Glomerular visceral epithelial cell (primary cell): ENCODE measurements around the gene DLST.

Experiments used
- DNase-seq: peaks from one replicate; pipeline ENCODE4 v3.0.0-alpha.2; 2016; ENCODE audit errors: extremely low spot score

The DLST gene

DNA sequence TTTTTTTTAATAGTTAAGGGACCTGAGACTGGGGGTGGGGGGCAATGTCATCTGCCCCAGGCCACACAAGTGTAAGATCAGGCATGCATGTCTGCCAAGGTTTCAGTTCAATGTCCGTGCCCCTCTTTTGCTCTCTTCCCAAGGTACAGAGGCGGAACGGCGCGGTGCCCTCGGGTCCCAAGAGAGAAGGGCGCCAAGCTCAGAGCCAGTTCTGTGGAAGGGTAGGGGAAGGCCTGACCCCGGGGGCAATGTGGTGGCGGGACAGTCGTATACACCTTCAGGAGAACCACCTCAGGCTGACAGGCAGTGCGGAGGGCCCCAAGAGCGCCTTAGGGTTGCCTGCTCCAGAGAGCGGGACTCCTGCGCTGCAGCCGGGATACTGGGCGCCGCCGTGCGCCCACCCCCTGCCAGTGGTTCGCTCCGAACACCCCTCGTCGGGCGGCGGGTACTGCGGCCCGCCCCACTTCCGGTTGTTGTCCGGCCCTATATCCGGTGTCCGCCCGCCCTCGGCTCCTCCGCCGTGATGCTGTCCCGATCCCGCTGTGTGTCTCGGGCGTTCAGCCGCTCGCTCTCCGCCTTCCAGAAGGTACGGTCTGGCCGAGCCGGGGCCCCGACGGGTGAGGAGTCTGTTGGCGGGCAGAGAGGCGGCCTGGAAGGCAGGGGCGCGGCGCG is at the start of gene DLST:
DLST (plus strand) TSS at position 486 of the 672 bp plus-strand sequence; CDS start at position 524, 38 bp downstream.
- peak; percentile 90 for DNase-seq

DNA sequence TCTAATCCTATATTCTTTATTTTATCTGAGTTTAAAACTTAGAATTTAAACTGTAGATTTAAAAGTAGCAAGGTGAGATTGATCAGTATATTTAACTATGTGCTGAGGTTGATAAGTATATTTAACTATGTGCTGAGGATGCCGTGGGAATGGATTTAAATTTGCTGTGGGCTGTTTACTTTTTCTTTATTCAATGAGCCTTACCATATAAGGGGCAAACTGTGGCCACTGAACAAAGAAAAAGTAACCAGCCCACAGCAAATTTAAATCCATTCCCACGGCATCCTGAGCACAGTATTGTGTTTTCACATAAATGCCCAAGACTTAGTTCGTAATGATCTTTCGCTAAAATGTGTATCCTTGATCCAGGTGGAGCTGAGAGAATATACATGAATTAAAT is 48.9 kb upstream of the DLST start:
- DNase-seq: no peak

DNA sequence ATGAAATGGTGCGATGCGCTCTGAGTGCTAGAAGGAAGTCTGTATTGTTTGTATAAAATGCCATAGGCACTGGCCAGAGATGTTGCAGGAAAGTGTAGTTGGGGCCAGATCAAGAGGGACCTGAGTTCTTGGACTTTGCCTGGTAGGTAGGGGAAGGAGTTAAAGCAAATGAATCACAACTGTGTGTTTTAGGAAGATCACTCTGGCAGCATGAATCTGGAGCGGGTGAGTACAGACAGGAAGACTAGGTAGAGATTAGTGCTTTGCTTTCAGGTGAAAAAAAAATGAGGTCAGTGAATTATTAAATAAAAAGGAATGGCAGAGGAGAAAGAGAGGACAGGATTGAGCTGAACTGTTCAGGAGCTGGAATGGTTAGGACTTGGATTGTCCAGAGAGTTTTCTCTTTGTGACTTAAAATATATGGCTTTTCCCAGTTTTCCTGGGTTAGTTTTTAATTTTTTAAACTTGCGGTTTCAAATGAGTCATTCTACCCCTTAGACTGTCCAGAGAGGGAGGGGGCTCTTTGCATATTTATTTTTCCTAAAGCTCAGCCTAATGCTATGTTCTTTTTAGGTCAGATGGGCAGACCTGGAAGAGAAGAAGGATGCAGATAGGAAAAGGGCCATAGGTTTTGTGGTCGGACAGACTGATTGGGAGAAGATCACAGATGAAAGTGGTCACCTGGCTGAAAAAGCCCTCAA is 46.9 kb upstream of the DLST start:
- peak; percentile 41 for DNase-seq

DNA sequence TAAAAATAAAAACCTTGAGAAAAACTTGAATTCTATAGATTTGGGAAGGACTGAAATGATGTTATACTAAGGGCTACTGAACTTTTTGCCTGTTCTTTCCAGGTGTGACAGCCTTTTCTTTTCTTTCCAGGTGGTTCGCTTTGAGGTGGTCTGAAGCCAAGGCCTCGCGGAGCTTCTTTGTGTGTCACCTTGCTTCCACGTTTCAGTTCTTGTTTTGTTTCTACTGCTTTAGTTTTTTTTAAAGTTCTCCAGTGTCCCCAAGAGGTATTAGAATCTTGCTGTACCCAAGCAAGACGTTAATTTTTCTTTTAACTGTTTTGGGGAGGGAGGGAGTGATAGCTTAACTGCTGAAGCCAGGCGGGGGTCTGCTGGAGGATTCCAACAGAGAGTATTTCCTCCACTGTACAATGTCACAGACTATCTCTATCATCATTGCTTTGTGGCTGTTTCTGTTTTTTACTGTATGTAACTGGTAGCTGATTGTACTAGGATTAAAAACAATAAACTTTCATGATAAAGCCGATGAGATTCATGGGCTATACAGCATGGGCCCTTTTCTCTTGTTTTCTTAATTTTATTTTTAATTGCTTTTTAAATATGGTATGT is 46.0 kb upstream of the DLST start:
- DNase-seq: no peak

DNA sequence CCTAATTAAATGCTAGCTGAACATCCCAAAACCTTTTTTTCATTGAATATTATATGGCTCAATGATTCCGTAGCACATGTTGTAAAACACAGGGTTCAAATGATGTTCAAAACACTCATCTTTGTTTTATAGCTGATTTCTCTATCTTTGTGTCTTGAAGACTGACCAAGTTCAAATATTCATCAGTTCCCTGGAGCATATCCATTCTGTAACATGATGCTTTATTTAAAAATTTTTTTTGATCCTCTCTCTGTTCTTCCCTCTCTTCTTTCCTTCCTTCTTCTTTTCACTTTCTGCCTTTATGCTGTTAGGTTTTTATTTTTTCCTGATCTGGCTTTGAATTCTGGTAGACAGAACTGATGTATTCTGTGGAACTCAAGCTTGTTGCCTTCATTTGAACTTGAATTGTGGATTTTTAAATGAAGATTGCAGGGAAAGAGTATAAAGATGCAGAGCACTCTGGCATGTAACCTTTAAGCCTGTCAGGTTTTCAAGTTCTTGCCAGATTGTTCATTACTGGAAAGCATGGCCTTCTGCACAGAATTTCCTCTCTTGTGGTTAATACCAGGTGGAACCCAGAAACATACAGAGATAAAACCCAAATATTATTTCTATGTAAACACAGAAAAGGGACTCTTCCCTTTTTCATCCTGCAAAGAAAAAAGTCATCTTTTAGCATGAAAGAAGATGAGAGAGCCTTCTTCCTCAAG is 45.3 kb upstream of the DLST start:
- no peak for DNase-seq

DNA sequence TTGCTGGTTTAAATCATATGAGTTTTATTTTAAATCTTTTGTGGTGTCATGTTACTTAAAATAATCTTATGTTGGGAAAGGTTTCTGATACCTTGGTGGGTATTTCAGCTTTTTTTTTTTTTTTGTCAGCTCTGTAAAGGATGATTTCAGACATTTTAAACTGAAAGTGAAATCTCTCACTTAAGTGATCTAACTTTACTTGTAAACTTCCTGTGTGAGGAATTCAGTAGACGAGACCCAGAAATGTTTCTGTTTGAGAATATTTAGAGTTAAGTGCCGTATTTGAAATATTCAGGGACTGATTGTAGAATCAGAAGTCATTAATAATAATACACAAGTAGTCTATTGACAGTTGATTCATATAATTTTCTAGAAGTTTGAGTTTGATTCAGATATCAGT is 43.5 kb upstream of the DLST start:
- DNase-seq: no peak

DNA sequence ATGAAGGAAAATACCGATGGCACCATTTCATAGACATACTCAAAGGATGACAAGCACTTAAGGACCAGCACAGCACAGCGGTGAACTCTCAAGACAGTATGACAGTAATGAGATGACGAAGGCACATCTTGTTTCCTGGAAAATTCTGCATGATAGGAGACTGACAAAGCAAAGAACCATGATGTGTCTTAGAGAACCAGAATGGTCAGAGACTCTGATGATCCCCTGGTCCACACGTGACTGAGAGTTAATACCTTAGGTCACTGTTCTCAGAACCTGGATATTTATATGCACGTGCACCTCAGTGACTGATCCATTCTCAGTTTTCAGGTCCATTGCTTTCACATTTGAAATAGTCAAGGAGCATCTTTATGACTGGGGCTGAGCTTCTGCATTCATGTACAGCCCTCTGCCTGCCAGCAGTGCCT is 41.1 kb upstream of the DLST start:
- no peak for DNase-seq

DNA sequence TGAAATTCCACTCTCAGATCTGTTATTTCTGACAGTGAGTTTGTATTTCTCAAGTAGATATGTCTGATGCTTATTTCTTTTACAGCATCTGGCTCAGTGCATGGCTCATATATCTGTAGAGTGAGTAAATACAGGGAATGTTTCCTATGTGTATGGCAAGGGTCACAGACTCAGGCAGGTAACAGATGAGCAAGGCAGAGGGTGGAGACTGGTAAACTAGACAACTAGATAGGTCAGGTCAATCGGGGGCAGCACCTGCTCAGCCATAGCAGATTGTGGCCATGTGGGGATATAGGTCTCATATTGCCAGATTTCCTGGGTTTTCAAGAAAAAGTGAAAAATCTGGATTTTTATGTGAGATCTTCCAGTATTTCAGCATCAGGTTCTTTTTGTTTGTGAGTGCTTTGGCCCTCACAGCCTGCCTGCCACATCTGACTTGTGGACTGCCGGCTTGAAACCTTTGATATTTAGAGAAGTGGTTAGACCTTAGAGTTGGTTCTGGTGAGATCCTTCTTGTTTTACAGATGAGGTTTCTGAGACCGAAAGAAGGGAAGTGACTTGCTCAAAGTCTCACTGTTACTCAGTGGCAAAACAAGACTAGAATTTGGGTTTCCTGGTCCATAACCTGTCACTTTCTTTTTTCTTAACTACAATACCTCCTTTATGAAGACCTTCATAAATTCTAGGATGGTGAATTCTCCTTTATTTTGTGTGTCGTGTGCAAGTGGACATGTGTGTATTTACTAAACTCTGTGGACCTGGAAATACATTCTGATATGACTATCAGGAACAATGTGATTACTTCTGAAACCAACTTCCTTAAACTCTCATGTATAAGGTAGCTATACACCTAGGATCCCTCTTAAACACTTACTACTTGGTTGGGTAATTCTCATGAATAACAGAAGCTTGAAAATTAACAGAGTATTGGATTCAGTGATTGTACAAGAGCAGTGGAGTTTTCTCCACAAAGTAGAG is 40.2 kb upstream of the DLST start:
- no peak for DNase-seq

DNA sequence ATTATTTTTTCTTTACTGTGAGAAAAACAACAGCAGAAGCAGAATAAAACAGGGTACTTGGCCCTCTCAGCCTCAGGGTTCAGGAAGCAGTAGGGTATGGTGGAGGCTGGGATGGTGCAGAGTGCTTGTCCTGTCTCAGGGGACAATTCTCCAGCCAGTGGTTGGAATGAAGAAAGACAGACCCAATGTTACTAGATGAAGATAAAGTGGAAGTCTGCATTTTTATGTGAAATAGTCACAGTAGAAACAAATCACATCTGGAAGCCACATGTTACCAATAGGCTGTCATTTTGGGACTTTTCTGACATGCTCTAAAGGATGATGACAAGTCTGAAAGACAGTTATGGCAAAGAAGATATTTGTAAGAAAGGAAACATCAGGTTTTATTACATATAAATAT is 38.1 kb upstream of the DLST start:
- DNase-seq: no peak

DNA sequence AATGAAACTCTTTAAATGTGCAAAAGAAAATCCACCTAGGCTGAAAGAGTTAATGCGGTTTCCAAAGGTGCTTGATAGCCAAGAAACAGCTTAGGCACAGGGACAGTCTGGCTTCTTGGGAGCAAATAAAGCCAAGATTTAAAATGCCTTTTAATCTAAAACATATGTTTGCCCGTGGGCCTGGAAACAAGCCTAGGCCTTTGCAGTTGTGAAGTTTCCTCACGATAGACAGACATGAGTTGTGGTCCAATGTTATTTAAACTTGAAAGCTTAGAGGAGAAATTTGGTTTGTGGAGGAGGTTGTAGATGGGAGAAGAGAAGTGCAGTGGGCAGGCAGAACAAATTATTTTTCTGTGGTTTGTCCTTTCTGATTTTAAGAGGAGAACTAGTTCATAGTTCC is 35.5 kb upstream of the DLST start:
- no peak for DNase-seq

DNA sequence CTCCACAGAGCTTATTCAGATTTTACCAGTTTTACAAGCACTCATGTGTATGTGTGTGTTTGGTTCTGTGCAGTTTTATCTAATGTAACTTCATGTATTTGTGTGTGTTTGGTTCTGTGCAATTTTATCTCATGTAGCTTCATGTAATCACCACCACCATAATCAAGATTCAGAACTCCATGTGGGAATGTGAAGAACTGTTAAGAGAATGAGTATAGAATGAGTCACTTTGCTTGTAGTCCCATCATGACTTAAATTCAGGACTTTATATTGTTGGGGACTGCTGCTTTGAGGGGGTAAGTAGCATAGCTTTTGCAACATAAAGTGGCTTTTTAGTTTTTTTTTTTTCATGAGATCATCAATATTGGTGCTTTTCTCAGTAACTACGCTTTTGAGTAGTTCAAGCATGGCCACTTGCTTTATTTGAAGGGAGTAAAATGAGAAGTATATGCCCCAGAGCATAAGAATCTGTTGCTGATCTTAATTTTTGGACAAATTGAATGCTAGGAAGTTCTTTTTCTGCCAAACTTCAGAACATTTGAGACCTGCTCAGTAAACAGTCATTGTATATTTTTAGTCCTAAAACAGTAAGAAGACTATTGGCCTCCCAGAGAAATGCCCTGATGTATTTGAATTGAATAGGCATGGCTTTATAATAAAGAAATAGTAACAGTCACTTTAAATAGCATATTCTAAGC is 34.6 kb upstream of the DLST start:
- no peak for DNase-seq

DNA sequence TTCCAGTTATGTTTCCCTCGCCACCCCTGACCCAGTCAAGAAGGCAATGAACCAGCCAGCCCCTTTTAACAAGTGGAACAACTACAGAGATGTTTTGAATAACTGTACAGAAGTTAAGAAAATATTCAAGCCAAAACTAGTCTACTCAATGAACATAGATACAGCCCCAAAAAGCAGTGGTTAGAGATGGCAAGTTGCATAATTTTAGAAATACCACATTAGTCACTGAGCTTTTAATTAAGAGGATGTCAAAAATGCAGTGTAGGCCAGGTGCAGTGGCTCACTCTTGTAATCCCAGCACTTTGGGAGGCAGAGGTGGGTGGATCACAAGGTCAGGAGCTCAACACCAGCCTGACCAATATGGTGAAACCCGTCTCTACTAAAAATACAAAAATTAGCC is 32.9 kb upstream of the DLST start:
- DNase-seq: no peak

DNA sequence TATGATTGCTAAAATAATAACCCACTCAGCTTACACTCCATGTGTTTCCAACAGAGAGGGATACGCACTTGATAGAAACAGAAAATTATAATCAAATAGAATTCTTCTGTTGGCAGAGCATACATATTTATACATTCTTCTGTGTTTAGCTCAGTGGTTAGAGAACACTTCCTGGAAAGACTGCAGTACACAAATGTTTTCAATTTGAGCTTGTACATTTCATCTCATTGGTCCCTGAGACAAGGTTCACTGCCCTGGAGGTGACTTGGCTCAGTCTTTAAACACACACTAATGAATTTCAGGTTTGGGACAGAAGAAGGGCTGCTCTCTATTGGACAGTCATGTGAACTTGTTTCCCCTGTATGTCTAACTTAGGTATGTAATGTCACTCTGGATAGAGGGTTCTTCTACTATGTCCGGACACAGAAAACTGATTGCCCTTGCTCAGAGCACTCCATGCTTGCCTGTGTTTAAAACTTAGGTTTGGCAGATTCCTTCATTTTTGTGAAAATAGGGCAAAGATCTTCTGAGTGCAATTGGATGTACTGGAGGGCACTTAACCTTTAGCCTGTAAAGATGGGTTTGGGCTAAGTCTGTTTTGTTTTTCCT is 28.7 kb upstream of the DLST start:
- DNase-seq: no peak

DNA sequence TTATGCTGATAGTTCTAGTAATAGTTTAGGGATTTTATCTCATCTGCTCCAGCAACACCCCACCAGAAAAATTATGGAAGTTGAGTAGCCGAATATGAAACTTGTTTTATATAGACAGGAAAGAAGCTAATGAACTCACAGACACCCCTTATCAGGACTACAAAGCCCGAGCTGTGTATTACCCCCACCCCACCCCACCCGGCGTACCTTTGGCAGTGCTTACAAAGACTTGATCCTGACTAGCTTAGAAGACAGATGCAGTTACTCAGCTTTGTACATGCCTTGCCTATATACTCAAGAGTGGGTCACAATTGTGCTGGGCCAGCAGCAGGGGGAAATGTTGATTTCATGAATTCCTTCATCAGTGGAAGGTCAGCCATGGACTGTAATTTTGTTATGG is 28.1 kb upstream of the DLST start:
- no peak for DNase-seq

DNA sequence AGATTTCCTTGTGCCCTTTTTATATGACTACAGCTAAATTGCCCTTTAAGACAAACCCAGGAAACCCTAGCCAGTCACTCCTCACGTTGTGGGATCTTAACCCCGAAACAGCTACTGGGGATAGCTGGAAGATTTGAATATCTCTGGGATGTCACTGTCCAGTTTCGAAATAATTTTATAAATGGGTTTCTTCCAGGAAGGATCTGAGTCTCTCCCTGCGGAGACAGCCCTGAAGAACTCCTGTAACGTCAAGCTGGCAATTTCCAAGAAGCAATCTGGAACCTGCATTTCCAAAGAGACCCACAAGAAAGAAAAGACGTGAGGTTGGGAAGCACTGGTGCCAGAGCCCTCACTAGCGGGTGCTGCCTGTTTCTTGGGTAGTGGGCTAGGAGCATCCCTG is 26.7 kb upstream of the DLST start:
- DNase-seq: no peak

DNA sequence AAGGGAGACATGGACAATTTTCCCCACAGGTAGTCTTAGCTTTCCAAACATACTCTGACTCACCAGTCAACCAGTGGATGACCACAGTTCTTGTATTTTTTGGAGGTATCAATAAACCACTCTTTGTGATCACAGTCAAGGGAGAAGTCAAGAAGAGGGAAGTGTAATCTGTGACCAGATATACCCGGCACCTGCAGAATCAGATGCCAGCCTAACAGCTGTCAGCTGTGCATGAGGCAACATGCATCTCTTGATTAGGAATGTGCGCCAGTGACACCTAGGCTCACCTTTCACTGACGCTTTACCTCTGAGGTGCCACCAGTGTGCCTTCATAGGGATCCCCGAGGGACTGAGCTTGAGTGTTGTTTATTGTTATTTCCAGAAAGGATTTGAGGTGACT is 25.8 kb upstream of the DLST start:
- no peak for DNase-seq

DNA sequence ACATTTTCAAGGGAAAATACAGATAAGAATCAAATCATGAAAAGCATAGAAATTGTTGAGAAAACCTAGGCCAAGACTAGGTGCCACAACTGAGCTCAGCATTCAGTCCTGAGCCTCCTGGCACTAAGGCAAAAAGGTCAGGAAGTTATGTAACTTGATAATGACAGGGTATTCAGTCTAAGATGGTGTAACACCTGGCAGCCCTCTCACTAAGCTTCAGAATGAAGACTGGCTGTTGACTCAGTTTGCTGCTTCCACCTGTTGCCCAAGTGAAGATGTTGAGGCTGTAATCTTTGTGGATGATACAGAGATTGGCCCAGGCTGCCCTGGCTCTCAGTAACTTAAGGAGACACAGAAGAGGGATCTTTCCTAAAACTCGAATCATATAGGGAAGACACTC is 25.4 kb upstream of the DLST start:
- no peak for DNase-seq

DNA sequence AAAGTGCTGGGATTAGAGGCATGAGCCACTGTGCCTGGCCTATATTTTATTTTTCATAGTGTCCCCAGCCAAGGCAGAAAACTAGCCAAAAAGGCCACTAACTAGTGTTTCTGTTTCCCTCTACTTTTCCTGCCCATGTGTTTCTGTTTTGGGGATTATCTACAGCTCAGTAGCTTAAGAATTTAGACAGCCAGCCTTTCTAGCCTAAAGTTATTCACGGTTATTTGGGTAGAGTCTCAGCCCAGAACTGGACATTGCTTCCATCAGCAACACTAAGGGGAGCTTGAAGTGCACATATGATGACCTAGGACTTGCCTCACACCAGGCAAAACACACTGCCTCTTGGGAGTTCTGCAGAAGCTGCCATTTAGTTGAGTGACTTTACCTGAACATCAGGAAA is 23.7 kb upstream of the DLST start:
- no peak for DNase-seq

DNA sequence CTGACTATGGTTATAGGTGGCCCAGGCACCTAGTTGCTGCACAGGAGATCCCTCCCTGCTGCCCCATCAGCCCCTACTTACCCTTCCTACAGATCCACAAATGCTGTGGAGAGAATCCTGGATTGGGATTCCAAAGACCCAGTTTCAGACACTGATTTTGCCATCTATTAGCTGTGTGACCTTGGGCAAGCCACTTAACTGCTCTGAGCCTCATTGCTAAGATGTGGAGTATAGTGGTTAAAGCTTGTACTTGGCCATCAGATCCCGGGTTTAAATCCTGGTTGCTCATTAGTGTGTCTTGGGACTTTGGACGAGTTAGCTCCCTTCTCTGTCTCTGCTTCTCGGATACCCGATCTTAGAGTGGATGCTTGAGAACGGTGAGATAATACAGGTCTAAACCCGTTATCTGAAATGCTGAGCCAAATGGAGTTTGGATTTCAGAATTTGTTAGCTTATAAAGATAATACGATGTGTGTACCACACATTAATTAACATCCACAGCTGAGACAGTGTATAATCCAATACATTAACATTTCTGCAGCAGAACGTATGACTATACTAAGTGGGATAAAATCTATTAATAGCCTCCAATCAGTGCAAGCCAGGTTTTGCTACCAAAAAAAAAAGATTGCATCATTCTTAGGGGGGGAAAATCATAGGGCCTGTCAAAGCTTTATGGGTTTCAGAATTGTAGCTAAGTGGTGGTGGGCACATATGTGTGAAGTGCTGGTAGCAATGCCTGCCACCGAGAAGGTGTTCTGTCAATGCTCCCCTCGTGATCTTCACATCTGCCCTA is 21.8 kb upstream of the DLST start:
- DNase-seq: no peak
